ENCODE results near the gene ECSIT.

Gene ECSIT

GRCh38 chr19:11482384-11483050 lies 46.4 kb downstream of the ECSIT start:
- peaks cover 47% of the 10 kb centered on the region for H3K27me3 Mint-ChIP-seq (ENCODE audit: low read depth)
- no peaks in the 10 kb centered on the region for H3K9me3 Mint-ChIP-seq
- H3K27ac Mint-ChIP-seq, result no peak overlapping the region
- H3K36me3 Mint-ChIP-seq (ENCODE audit: low read depth), result peaks cover 7% of the 10 kb centered on the region
- peak; percentile 85 to 96 (median 90) for TF ChIP-seq CTCF (IDR thresholded peaks at IDR 0.05; ENCODE audit: unreplicated experiment in 3 of 3)
- H3K4me1 Mint-ChIP-seq, result peaks cover 8% of the 10 kb centered on the region
- peak overlapping the region; percentile 64 to 74 (median 72) for H3K4me3 Mint-ChIP-seq

GRCh38 chr19:11481534-11482383 lies 47.2 kb downstream of the ECSIT start:
- no peak for TF ChIP-seq CTCF (IDR thresholded peaks at IDR 0.05; ENCODE audit: unreplicated experiment in 3 of 3)
- peaks cover 55% of the 10 kb centered on the region for H3K27me3 Mint-ChIP-seq (ENCODE audit: low read depth)
- H3K27ac Mint-ChIP-seq, result no peak overlapping the region
- H3K4me1 Mint-ChIP-seq, result peaks cover 8% of the 10 kb centered on the region
- H3K36me3 Mint-ChIP-seq (ENCODE audit: low read depth), result peaks cover 7% of the 10 kb centered on the region
- H3K9me3 Mint-ChIP-seq, result no peaks in the 10 kb centered on the region
- H3K4me3 Mint-ChIP-seq, result peak overlapping the region; percentile 56 to 74 (median 72)

GRCh38 chr19:11480715-11481533 lies 48.0 kb downstream of the ECSIT start, which contains the start of gene ELAVL3:
Gene ELAVL3, minus strand, starts transcription at chr19:11481046. Its CDS starts 438 bp downstream, at chr19:11480608.
- Mint-ChIP-seq H3K9me3 (no peaks in the 10 kb centered on the region), H3K27ac (no peak within 1 kb of the TSS), H3K27me3 (ENCODE audit: low read depth) (peaks cover 60% of the 10 kb centered on the region), H3K36me3 (ENCODE audit: low read depth) (peaks cover 7% of the 10 kb centered on the region), H3K4me1 (peaks cover 8% of the 10 kb centered on the region), H3K4me3 (peak within 1 kb of the TSS; percentile 48 to 74 (median 72))
- no peak for TF ChIP-seq CTCF (IDR thresholded peaks at IDR 0.05; ENCODE audit: unreplicated experiment in 3 of 3)

DNA sequence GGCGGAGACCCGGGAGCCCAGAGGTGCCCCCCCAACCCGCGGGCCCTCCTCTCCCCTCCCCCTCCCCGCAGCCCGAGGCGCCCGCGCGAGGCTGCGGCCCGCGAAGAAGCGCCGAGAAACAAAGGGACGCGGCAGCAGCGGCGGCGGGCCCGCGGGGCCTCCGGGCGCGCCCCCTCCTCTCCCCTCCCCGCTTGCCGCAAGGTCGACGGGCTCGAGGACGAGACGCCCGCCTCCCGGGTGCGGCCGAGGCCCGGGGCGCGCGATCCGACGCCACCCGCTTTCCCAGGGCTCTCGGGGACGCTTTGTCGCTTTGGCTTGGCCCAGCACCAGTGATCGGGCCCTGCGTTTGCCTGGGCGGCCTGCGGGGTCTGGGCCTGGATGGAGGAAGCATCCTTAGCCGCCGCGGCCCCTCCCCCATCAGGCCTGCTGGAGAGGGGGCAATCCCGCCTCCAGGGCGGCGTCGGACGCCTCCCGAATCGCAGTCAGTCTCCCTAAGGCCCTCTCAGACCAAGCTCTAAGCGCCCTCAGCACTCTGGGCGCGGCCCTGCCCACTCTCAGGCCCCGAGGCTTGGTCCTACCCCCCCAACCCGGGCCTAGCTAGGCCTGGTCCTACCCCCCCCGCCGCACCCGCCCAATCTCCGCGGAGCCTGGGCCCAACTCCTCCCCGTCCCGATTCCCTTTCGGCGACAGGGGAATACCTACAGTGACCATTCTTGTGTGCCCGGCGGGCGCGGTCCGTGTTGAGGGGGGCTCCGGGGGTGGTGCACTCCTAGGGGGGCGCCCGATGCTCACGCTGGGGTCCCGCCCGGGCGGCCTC lies 48.8 kb downstream of the ECSIT start:
- no peak overlapping the region for H3K4me3 Mint-ChIP-seq
- peaks cover 4% of the 10 kb centered on the region for H3K36me3 Mint-ChIP-seq (ENCODE audit: low read depth)
- H3K4me1 Mint-ChIP-seq, result peaks cover 8% of the 10 kb centered on the region
- TF ChIP-seq CTCF (IDR thresholded peaks at IDR 0.05; ENCODE audit: unreplicated experiment in 3 of 3), result no peak
- no peak overlapping the region for H3K27ac Mint-ChIP-seq
- H3K27me3 Mint-ChIP-seq (ENCODE audit: low read depth), result peaks cover 62% of the 10 kb centered on the region
- no peaks in the 10 kb centered on the region for H3K9me3 Mint-ChIP-seq

Data from nephron (organoid).